ENCODE data around the gene HABP4.

Gene HABP4

GRCh38 chr9:96449845-96450612 is at the start of gene HABP4:
HABP4 (plus strand) TSS chr9:96450169; CDS start chr9:96450280, 111 bp downstream.
- peak; percentile 97 for DNase-seq

GRCh38 chr9:96408409-96409280 is 41.3 kb upstream of the HABP4 start:
- DNase-seq: peak; percentile 30

GRCh38 chr9:96411129-96411838 is 38.7 kb upstream of the HABP4 start:
- DNase-seq: no peak

- DNase-seq: peak; percentile 18
Measured at GRCh38 chr9:96412174-96412913, 37.6 kb upstream of the HABP4 start.

- no peak for DNase-seq
Measured at GRCh38 chr9:96413302-96414221, 36.4 kb upstream of the HABP4 start.

- DNase-seq: peak; percentile 90
Measured at GRCh38 chr9:96417051-96417586, 32.9 kb upstream of the HABP4 start.

- DNase-seq: peak; percentile 35
Measured at GRCh38 chr9:96417661-96418082, 32.3 kb upstream of the HABP4 start.

GRCh38 chr9:96418083-96418919 is 31.7 kb upstream of the HABP4 start, which contains the start of gene ZNF367:
ZNF367 (minus strand) TSS chr9:96418370; CDS start chr9:96418032, 338 bp downstream.
- DNase-seq: peak; percentile 97

GRCh38 chr9:96418920-96419690 is 30.9 kb upstream of the HABP4 start:
- peak; percentile 74 for DNase-seq

GRCh38 chr9:96419691-96419969 is 30.3 kb upstream of the HABP4 start:
- DNase-seq: no peak

- peak; percentile 76 for DNase-seq
Measured at GRCh38 chr9:96420468-96421219, 29.3 kb upstream of the HABP4 start.

GRCh38 chr9:96423322-96423984 is 26.5 kb upstream of the HABP4 start:
- DNase-seq: no peak

- no peak for DNase-seq
Measured at GRCh38 chr9:96423985-96424336, 26.0 kb upstream of the HABP4 start.

GRCh38 chr9:96425500-96426169 is 24.3 kb upstream of the HABP4 start:
- DNase-seq: no peak

GRCh38 chr9:96429732-96430131 is 20.2 kb upstream of the HABP4 start:
- DNase-seq: no peak

GRCh38 chr9:96430377-96430776 is 19.6 kb upstream of the HABP4 start:
- no peak for DNase-seq

- no peak for DNase-seq
Measured at GRCh38 chr9:96435345-96435744, 14.6 kb upstream of the HABP4 start.

GRCh38 chr9:96436063-96436455 is 13.9 kb upstream of the HABP4 start:
- no peak for DNase-seq

Data from activated CD4-positive, alpha-beta T cell treated with anti-CD3 and anti-CD28 coated beads, Interleukin-2, amount 50 U/mL, for 16 hours (primary cell).